Retinal pigment epithelial cell (primary cell): ENCODE data around the gene CSNK2B.
A peak's percentile ranks its signal among the peaks of the same experiment; 100 is the strongest.
"Not testable (repeated sequence)": the region's sequence is repeated elsewhere in the genome, so short reads cannot be mapped to it uniquely, and the experiment has no call there.

Source experiments
- DNase-seq: peaks from one replicate; pipeline ENCODE4 v3.0.0-alpha.2; 2010; ENCODE audit warnings: low read depth
- H3K4me3 ChIP-seq: 2 replicates; pipeline ENCODE4 v1.5.1; 2011; ENCODE audit warnings: mild to moderate bottlenecking, low read length, control low read depth, moderate library complexity
- TF ChIP-seq, protein P1 (sequence below): conservative IDR thresholded peaks from 2 replicates; pipeline ENCODE4 v1.5.1; 2011; ENCODE audit warnings: low read depth, low read length, control low read depth, inconsistent platforms

The CSNK2B gene

DNA sequence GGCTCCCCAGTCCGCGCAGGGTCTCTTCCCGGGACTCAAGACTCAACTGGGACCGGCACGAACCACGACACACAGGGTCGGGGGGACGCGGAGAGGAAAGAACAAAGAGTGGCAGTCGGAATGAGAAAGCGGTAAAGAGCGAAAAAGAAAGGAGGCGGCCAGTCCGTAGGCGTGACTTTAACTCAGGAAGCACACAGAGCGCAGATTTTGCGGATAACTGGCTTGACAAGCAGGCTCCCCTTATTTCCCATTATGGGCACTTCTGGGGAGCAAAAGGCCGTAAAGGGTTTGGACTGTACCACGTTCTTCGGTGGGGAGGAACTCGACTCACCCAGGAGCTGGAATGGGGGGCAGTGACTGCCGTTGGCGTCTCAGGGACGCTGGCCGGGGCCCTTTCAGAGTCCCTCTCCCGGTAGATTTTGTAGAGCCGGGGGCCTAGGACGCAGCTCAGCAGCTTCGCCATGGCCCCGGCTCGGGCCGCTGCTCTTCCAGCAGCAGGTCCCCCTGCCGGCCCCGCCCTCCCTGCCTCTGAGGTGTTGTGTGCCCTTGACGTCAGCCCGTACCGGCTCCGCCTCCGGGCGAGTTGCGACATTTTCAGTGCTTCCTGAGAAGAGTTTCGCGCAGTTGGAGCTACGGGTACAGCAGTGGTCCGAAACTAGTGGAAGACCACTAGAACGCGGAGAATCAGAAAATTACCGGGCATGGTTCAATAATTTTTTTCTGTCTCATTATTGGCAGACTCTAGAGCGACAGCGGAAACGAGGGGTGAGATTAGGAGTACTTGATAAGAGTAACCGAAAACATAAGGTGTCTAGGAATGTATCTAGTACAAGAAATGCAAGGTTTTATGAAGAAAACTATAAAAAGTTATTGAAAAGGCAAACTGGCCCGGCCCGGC is 37.2 kb downstream of the CSNK2B start, which contains the start of gene ABHD16A:
Gene ABHD16A, minus strand, starts transcription at position 506 of the 898 bp plus-strand sequence. Its CDS starts 43 bp downstream, at position 463.
- TF ChIP-seq, protein P1, sequence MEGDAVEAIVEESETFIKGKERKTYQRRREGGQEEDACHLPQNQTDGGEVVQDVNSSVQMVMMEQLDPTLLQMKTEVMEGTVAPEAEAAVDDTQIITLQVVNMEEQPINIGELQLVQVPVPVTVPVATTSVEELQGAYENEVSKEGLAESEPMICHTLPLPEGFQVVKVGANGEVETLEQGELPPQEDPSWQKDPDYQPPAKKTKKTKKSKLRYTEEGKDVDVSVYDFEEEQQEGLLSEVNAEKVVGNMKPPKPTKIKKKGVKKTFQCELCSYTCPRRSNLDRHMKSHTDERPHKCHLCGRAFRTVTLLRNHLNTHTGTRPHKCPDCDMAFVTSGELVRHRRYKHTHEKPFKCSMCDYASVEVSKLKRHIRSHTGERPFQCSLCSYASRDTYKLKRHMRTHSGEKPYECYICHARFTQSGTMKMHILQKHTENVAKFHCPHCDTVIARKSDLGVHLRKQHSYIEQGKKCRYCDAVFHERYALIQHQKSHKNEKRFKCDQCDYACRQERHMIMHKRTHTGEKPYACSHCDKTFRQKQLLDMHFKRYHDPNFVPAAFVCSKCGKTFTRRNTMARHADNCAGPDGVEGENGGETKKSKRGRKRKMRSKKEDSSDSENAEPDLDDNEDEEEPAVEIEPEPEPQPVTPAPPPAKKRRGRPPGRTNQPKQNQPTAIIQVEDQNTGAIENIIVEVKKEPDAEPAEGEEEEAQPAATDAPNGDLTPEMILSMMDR, result no peak
- peak within 1 kb of the TSS; percentile 97 for H3K4me3 ChIP-seq
- peak; percentile 94 for DNase-seq

GRCh38 chr6:31705931-31706330 is 40.1 kb downstream of the CSNK2B start:
- DNase-seq, result no peak
- TF ChIP-seq, protein P1, result no peak
- no peak overlapping the region for H3K4me3 ChIP-seq

GRCh38 chr6:31706599-31706998 is 40.7 kb downstream of the CSNK2B start, which contains the start of gene LY6G6F:
TSS of gene LY6G6F (plus strand) at chr6:31706866. CDS start at chr6:31706907, 41 bp downstream.
- TF ChIP-seq, protein P1, result no peak
- DNase-seq, result no peak
- H3K4me3 ChIP-seq, result no peak within 1 kb of the TSS

- TF ChIP-seq, protein P1, result no peak
- DNase-seq, result no peak
- no peak overlapping the region for H3K4me3 ChIP-seq
Measured at GRCh38 chr6:31707701-31708100, 41.8 kb downstream of the CSNK2B start.

DNA sequence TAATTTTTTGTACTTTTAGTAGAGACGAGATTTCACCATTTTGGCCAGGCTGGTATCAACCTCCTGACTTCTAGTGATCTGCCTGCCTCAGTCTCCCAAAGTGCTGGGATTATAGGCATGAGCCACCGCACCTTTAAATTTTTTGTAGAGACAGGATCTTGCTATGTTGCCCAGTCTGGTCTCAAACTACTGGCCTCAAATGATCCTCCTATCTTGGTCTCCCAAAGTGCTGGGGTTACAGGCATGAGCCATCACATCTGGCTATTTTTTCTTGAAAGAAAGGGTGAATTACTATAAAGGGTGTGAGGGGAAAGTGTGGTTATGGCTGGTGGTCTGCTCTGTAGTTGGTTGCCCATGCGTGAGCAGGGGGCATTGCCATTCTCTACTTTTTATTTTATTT is 42.3 kb downstream of the CSNK2B start:
- H3K4me3 ChIP-seq, result no peak overlapping the region
- no peak for DNase-seq
- TF ChIP-seq, protein P1, result no peak

DNA sequence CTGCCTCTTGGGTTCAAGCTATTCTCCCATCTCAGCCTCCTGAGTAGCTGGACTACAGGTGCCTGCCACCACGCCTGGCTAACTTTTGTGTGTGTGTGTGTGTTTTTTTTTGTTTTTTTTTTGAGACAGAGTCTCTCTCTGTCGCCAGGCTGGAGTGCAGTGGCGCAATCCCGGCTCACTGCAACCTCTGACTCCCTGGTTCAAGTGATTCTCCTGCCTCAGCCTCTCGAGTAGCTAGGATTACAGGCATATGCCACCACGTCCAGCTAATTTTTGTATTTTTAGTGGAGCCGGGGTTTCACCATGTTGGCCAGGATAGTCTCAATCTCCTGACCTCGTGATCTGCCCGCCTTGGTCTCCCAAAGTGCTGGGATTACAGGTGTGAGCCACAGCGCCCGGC is 43.3 kb downstream of the CSNK2B start:
- not testable (repeated sequence) for H3K4me3 ChIP-seq, DNase-seq

DNA sequence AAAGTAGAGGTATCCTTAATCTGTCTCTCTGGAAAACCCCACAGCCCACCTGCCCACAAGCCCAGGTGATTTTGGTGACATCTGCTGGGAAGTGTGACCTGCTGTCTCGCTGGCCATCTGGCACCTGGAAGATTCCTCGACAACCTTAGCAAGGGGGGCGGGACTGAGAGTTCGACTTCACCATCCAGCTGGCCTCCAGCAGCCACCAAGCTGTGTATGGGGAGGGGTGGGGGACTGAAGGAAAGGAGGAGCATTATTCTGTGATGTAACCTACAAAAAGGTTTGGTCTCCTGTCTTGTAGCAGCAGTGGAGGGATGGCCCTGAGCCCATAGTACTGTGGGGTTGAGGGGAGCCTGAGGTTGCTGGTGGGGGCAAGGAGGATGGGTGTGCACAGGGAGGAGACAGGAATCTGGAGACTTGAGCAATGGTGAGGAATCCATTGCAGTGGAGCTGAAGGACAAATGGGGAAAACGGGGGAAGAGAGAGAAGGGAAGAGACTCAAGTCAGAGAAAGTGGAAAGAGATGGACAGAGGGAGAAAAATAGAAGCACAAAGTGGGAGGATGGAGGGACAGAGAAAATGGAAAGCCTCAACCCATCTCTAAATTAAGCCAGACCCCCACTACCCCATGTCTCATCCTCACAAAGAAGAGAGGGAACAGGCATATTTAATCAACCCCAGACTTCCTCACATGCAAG is 44.8 kb downstream of the CSNK2B start:
- TF ChIP-seq, protein P1, result no peak
- DNase-seq, result no peak
- H3K4me3 ChIP-seq, result no peak overlapping the region
